ENCODE measurements around the gene SYT7.

SYT7 gene

DNA sequence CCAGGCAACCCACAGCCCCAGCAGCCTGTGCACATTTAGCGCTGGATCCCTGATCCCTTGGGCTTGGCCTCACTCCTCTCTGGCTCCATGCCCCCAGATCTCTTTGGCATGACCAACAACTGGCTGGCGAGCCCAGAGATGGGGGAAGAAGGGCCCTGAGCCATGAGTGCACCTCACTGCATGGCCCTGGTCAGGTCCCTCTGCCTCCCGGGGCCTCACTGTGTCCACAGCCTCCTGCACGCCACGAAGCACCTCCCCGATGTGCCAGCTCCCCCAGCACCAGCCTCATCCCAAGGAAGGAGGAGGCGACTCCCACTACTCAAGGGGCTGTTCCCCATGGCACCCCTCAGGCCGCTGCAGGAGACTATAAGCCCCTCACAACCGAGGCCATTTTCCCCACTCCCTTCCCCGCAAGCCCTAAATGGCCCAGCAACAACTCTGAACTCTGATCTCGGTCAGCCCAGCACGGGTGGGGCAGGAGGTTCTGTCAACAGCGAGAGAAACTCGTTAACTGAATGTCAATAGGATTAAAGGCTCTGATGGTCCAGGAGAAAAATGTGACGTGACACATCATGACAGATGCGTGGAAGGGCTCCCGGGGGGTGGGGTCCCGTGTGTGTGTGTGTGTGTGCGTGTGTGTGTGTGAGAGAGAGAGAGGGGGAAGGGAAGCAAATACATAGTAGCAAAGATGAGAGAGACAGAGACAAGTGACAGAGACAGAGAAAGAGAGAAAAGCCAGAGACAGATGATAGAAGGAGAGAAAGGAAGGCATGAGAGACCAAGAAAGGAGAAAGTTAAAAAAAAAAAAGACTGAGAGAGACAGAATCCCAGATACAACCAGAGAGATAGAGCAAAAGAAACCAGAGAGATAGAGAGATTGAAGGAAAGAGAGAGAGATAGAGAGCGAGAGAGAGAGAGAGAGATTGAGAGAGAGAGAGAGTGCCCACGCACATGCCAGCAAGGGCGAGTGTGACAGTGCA, 28.4 kb upstream of the SYT7 start:
- no peak for DNase-seq

DNA sequence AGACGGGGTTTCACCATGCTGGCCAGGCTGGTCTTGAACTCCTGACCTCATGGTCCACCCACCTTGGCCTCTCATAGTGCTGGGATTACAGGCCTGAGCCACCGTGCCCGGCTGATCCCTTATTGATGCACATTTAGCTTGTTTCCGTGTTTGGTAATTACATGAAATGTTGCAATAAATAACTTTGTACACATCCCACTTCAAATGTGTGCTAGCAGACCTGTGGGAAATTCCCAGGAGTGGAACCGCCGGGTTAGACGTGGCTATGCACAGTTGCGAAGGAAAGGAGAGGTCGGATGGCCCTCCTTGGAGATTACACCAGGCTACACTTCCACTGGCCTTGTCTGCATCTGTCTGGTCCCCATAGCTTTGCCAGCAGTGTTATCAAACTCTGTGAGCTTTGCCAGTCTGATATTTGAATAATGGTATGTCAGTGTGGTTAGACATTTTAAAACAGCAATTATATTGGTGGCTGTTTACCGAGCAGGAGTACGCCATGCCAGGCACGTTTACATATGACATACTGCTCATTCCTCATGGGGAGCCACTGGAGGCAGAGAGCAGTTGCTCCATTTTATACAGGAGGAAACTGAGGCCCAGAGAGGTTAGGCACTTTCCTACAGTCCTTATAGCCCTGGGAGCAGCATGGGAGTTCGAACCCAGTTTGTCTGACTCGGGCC, 27.2 kb upstream of the SYT7 start:
- DNase-seq: no peak

DNA sequence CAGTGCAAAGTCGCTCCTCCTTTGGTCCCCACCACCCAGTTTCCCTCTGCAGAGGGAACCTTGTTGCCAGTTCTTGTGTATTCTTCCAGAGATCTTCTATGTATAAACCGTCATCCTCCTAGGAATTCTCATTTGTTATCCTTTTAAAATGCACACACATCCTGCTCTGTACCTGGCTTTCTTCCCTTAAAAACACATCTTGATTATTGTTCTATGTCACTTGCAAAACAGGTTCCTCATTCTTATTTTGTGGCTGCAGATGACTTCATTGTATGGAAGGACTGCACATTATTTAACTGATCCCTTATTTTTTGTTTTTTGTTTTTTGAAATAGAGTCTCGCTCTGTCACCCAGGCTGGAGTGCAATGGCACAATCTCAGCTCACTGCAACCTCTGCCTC, 26.6 kb upstream of the SYT7 start:
- no peak for DNase-seq

DNA sequence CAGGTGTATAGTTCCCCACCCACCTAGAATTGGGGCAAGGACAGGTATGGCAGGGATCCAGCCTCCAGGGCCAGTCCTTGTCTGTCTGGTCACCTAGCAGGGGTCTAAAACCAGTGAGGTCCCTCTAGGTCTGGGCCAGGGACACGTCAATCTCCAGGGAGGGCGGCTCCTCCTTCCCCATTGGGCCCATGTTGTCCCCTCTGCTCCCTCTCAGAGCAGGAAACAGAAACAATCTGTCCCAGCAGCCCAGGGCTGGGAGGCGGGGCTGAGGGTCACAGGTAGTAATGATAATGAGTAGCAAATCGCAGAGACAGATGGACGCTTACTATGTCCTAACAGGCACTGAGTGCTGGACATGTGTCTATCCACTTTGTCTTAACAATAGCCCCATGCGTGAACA, 22.8 kb upstream of the SYT7 start:
- DNase-seq: no peak

DNA sequence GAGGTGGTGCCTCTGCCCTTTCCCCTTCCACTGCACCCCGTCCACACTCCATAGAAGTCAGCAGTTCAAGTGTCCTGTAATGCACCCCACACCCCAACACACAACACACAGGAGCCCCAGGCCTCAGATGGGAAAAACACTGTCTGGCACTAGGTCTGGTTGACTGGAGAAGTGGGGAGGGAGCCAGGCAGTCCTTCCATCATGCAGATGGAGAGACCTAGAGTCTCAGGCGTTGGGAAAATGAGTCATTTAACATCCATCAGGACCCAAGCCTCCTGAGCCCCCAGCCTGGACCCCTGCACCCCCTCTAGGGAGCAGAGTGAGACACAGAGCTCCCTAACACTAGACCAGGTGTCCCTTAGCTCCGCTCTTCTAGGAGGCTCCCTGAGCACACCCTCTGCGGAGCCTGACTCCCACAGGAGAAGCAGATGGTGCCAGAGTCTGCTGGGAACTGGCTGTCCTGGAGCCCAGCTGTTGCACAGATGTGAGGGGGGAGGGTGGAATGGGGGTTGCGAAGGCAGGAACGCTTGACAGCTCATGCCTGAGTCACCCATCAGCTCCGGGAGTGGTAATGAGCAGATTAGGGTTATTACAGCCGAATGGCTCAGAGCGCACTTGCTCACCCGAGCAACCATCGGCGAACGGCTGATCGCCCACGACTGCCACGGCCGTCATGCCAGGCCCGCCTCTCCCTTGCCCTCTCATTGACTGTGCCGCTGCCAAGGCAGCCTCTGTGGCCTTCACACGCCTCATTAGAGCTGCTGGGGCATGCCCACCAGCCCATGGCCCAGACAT, 22.1 kb upstream of the SYT7 start:
- DNase-seq: peak; percentile 54

DNA sequence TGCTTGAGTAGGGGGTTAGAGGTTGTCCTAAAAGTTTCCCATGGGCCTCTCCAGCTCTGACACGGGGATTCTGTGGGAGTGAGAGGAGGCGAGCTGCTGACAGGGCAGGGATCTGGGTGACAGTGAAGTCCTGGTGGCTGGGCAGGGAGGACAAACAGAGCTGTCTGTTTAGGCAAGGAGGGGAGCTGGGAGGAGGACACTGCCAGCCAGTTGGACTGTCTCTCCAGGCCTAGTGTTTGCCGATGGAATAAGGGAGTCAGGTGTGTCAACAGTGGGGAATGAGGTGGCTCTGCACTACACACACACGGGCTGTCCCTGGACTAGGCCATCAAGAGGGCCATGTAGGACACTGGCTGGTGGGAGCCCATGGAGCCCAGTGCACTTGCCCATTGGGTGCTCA, 20.6 kb upstream of the SYT7 start:
- DNase-seq: no peak

DNA sequence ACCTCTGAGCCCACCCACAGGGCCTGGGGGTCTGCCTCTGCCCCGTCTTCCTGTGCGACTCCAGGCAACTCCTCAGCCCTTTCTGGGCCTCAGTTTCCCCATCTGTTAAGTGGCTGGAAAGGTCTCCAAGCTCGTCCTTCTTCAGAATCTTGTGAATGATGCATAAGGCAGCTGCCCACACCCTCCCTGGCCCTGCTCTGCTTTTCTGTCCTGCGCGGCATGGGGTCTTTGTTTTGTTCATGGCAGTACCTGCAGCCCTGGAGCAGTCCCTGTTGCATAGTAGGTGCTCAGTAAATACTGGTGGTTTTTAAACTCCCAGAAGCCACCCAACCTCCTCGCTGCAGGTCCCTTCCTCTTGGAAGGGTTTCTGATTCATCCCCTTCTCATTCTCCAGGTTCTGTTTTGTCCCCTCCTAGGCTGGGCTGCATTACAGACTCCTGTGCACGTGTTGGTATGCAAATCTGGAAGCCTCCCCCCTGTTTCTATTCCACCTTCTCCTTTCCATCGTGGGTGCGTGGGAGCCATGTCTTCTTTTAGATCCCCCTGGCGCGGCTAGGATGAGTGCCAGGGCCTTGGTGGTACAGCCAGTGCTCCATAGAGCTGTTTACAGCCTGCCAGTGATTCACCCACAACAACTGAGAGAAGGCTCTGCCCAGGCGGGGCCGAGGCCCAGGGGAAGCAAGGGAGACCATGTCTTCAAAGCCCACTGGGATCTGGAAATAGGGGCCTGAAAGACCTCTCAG, 19.3 kb upstream of the SYT7 start:
- no peak for DNase-seq

DNA sequence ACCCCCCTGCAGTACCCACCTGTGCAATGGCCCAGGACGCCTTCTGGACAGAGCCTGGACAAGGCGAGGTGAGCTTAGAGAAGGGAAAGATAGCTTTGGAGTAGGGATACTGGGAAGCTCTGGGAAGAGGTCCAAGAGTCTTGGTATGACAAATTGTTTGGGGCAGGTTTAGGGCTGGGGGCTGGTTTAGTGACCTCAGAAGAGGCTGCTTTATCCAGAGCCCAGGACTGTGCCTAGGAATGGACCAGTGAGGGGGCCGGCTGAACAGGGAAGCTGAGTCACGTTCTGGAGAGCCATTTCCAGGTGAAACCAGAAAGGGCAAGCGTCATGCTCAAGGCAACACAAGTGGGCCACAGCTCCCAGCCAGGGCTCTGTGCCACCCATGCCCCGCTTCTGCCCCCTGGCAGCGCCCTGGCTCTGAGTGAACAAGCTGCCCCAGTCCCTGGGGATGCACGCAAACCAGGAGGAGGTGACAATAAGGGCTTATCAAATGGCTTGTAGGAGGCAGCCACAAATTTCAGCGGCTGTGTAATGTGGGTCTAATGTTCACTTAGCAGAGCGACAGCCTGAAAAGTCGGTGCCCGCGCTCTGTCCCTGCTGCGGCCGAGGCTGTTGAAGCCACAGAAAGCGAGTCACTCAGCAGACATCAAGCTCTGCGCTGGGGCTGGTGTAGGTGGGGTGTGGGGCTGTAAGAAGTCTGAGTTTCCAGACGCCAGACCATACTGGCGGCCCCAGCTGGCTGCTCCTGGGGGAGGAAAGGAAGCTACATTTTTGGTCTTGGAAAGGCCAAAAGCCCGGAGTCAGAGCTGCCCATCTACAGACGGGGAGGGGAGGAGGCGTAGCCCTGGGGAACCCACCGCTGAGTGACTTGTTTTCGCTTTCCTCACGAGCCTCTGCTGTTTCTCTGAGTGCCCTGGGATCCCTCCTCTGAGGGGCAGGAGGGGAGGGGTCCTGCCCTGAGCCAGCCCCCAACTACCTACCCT, 18.3 kb upstream of the SYT7 start:
- DNase-seq: peak; percentile 36

DNA sequence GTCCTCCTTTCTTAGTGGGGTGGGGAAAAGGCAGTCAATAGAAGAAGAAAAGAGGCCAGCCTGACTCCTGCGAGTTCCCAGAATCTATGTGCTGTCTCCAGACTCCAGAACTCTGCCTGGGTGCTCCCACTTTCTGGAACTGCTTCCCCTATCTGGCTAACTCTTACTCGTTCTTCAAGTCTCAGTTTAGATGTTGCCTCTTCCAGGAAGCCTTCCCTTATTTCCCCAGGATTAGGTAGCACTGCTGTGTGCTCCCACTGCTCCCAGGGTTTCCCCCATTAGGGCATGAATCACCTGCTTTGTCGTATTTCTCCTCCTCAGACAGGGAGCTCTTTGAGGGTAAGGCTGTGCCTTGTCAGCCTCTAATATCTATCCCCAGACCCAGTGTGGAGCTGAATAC, 17.5 kb upstream of the SYT7 start:
- DNase-seq: no peak

DNA sequence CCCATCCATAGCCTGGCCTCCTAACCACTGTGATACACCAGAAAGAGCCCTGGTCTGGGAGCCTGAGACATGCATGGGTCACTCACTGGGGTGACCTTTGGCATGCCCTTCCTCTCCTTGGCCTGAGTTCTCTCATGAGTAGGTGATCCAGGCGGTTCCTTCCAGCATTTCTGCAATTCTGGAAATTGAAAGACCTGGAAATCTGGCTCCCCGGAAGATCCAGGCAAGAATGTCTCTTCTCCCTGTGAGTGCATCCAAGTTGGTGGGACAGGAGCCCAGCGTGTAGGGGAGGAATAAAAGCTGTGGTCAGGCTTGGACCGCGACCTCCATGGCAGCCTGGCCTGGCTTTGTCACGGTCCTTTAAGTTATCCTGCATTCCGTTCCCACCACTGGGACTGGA, 16.1 kb upstream of the SYT7 start:
- DNase-seq: no peak

DNA sequence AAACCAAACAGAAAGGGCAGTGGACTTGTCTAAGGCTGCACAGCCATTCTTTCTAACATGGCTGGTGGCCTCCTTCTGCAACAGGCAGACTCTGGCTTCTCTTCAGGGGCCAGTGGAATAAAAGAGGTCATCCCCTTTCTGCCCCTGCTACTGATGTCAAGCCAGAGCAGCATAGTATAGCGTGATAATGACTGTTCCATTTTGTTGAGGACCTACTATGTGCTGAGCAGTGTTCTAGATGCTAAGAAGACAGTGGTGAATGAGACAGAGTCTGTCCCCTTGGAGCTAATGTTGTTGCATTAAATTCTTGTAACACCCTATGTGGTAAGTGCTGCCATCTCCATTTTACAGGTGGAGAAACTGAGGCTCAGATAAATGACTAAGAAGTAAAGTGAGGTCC, 15.7 kb upstream of the SYT7 start:
- no peak for DNase-seq

DNA sequence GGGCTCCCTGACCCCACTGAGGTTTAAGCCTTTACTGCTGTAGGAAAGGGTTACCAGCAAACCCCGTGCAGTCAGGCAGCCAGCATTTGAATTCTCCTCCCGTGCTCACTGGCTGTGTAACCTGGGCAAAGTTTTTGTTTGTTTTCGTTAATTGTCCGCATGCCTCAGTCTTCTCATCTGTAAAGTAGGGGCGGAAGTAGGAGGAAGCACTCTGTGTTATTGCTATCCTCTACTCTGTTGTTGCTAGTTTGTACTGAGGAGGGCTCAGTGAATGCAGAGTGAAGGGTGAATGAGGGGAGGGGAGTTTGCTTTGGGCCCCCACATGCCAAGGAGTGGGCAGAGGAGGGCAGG, 14.0 kb upstream of the SYT7 start:
- DNase-seq: no peak

DNA sequence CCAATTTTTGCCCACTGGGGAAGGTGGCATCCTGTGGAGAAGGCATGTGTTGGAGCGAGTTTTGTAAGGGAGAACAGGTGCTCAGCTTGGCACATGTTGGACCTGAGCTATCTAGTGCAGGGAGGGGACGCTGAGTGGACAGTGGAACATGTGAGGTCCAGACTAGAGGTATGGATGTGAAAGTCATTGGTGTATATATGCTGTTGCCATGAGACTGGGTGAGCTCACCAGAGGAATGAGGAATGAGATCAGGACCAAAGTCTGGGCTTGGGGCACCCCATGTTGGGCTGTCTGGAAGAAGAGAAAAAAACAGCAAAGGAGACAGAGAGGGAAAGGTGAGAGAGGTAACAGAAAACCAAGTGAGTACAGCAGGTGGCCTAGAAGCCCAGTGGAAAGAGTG, 12.3 kb upstream of the SYT7 start:
- DNase-seq: no peak

DNA sequence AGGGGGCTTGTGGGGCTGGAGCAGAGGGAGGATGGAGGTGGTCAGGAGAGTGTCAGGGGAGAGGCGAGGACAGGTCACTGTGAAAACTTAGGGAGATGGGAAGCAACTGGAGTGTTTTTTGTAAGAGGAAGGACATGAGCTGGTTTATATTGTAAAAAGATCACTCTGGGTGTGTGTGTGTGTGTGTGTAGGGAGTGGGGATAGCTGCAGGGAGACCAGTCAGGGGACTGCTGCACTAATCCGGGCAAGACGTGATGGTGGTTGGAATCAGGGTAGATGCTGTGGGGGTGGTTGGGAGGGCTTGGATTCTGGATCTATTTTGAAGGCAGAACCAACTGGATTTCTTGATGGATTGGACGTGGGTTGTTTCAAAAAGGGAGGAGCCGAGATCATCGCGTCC, 11.3 kb upstream of the SYT7 start:
- no peak for DNase-seq

DNA sequence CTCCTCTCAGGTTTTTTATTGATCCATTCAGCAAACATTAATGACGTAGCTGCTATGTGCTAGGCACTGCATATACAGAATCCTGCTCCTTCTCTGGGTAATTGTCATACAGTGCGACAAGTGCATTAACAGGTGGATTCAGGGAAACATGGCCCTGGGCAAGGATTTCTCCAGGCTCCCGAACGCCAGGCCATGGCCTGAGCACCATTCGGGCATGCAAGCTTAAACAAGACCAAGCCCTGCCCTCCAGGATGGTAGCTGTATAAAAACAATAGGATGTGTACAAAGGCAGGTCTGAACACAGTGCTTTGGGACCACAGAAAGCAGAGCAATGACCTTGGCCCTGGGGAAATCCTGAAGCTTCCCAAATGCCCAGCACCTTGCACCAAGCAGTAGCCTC, 9.1 kb upstream of the SYT7 start:
- no peak for DNase-seq

DNA sequence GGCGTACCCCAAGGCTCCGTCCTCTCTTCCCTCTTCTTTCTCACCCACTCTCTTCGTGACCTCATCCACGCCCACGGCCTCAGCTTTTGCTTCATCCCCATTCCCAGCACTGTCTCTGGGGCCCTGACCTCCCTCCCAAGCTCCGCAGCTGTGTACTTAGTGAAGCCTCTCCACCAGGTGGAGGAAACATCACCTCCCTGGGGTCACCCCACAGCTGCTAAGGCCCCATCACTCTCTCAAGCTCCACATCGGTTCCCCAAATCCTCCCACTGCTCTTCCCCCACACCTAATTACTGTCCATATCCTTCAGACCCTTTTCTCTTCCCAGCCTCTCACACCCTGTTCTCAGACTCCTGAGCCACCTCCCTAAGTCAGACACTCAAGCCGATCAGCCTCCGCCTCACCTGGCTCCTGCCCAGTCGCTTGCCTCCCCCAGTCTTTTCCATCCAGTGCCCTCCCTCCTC, 7.9 kb upstream of the SYT7 start:
- DNase-seq: peak; percentile 81

DNA sequence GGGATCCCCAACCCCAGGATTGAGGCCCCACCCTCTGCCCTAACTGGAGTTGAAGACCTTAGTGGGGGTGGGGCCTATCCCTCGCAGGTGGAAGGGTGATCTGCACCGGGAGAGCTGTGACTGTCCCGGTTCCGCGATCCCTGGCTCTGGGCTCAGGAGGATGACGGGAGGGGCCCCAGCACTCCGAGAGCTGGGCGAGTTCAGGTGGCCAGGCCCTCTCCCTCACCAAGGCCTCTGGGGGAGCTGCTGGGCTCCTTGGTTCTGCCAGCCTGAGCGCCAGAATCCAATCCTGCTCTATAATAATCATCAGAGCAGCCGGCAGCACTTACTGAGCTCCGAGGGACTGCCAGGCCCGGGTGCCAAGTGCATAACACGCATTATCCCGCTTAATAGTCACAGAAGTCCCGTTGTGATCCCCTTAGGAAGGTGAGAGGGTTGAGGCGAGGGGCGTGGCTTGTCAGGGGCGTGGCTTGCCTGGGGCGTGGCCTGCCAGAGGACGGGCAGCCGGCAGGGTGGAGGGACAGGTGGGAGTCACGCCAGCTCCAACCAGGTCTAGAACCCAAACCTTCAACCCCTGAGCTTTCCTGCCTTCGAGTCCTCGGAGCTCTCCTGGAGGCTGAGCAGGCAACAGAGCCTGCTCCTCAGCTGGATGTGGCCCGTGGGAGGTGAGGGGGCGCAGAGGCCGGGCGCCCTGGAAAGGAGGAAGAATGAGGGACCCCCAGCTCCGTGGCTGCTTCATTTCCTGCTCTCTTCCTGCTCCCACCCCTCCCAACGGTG, 7.3 kb upstream of the SYT7 start:
- peak; percentile 54 for DNase-seq

DNA sequence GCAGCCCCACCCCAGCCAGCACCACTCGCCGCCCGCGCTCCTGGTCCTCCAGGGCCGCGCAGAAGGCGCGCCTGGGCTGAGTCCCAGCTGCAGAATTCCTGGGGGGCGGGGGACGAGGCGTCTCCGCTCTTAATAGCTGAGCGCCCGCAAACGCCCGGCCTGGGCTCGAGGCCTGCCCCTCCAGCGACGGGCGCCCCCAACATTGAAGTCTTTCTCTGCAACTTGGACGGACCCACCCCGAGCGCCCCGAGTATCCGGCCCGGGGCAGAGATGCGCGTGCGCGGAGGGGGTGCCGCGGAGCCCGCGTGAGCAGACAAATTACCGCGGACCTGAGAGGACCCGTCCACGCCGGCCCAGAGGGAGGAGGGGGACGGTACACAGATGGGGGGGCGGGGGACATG, 6.7 kb upstream of the SYT7 start:
- DNase-seq: peak; percentile 62

DNA sequence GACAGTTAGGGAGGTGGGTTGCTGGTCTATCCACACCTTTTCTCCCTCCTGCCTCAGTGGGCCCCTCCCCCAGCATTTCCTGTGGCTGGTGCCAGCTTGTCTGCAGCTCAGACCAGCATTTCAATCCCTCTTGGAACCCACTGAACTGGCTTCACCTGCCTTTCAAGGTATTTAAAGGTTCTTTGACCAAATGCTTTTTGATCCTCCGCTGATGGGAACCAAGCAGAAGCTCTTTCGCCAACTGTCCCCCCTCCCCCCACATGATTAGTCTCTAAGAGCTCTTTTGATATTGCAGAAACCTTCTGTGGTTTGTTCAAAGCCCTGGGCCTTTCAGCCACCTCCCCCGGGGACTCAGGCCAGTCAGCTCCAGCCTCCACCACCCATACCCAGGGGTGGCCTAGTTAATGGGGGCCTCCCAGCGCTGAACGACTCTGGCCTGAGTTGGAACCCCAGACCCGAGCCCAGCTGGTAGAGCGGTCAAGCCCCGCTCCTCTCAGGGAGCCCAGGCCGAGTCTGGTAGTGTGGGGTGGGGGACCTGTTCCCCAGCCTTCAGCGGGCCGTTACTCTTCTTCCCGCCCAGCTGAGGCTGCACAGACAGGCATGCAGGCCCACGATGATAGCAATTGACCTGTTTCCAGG, 6.0 kb upstream of the SYT7 start:
- DNase-seq: no peak

DNA sequence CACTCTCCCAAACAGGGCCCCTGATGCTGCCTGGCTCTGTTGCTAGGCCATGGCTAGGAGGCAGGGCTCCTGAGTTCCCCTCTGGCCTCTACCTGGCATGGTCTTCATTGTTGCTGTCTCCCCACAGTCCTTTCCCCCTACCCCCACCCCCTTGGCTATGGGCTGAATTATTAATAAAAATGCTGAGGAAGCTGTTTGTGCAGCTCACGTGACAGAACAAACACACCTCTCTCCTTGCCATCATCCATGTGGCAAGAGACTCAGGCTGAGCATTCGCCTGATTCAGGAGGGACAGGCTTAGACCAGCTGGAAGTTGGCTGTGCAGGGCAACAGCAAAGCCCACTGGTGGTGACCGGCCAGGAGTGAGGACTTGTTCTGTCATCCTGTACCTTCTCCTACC, 4.2 kb upstream of the SYT7 start:
- no peak for DNase-seq

Measured in femur (tissue), 1 donor.